GM12865 (cell line): ENCODE measurements around the gene ELL.

Experiments used
- DNase-seq: peaks from one replicate; pipeline ENCODE4 v3.0.0; 2010; ENCODE audit warnings: low read depth
- H3K4me3 ChIP-seq: 2 replicates; pipeline ENCODE4 v1.5.1; 2011; ENCODE audit warnings: mild to moderate bottlenecking, low read depth, low read length, control low read depth
- CTCF ChIP-seq: IDR thresholded peaks from 2 replicates; pipeline ENCODE4 v1.5.1; 2011; ENCODE audit warnings: low read length, control low read depth, low read depth, inconsistent platforms; ENCODE audit not compliant: insufficient read depth; ENCODE audit errors: missing control alignments

ELL gene

DNA sequence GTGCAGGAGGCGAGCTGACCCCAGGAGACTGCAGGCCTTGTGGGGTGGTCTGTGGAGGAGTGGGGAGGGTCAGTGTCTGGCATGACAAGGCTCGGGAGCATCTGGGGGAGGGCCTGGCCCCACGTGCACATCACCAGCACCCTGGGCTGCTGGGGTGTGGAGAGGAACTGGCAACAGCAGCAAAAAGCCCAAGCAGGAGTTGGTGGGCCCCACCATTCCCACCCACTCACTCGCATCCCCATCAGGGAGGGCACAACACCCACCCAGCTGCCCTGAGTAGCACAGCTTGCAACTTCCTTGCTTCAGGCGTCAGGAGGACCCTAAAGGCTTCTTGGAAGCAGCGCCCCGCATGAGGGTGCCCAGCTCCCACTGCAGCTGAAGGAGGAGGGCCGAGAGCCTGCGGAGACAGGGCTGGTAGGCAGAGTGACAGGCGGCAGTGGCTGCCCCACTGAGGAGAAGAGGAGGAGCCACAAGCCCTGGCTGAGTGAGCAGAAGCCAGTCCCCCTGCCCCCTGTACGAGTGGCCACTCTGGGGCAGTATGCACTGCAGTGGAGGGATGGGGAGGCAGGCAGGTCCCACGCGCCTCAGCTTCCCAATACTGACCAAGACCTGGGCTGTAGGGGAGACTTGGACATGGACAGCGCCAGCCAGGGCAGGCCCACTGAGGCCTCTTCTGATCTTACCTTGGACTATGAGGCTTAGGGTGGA, 26.5 kb downstream of the ELL start:
- TF ChIP-seq CTCF, result no peak
- H3K4me3 ChIP-seq, result no peak overlapping the region
- no peak for DNase-seq

- no peak for TF ChIP-seq CTCF
- H3K4me3 ChIP-seq, result no peak overlapping the region
- DNase-seq, result no peak
These were observed 27.6 kb downstream of the ELL start for GRCh38 chr19:18494267-18494607.

DNA sequence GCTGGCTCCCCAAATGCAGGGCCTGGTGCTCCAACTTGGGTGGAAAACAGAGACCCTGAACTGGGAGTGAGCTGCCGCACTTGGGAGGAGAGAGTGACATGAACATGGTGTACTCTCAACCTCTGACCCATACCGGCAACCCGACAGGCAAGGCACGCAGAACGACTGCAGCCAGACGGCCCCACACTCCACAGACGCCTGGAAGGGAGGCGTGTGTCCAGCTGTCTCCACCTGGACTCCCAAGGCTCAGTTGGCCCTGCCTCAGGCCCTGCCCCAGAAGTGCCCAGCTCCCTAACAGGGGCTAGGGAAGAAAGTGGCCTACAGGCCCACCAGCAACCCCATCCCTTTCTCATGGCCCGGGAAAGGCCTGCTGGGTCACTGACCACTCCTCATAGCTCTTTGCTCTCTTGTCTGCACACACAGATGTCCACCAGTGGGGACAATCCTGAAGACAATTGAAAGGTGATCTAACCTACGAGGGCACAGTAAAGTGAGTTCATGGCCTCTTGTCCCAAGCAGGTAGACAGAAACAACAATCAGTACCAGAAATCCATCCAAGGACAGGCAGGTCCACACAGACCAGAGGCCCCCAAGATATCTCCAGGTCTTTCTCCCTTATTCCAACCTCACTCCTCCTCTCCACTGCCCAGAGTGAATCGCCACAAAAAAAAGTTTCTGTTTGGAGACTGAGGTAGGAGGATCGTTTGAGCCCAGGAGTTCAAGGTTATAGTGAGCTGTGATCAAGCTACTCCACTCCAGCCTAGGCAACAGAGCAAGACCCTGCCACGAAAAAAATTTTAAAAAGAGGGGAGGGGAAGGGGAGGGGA, 28.2 kb downstream of the ELL start:
- DNase-seq, result no peak
- TF ChIP-seq CTCF, result no peak
- H3K4me3 ChIP-seq, result no peak overlapping the region

- no peak for DNase-seq
- no peak for TF ChIP-seq CTCF
- H3K4me3 ChIP-seq, result no peak overlapping the region
These were observed 29.6 kb downstream of the ELL start for GRCh38 chr19:18491995-18492953.

- TF ChIP-seq CTCF, result no peak
- no peak for DNase-seq
- H3K4me3 ChIP-seq, result no peak overlapping the region
These were observed 31.1 kb downstream of the ELL start for GRCh38 chr19:18490728-18491127.

GRCh38 chr19:18489627-18490184, 32.2 kb downstream of the ELL start:
- DNase-seq, result no peak
- no peak for TF ChIP-seq CTCF
- no peak overlapping the region for H3K4me3 ChIP-seq
